Stimulated activated CD4-positive, alpha-beta T cell treated with anti-CD3 and anti-CD28 coated beads, Interleukin-4, amount 100 ng/mL, for 24 hours (primary cell): ENCODE results near the gene TMEM208.

ENCODE experiments used
- DNase-seq: peaks from one replicate; pipeline ENCODE4 v3.0.0-alpha.2; 2020

The TMEM208 gene

GRCh38 chr16:67254801-67255552 lies 28.0 kb downstream of the TMEM208 start:
- no peak for DNase-seq

GRCh38 chr16:67255553-67256221 lies 28.8 kb downstream of the TMEM208 start:
- no peak for DNase-seq

GRCh38 chr16:67256701-67257230 lies 29.8 kb downstream of the TMEM208 start:
- DNase-seq: no peak

- DNase-seq: no peak
Measured at GRCh38 chr16:67257486-67258160, 30.7 kb downstream of the TMEM208 start.

GRCh38 chr16:67258161-67258835 lies 31.4 kb downstream of the TMEM208 start:
- no peak for DNase-seq

- DNase-seq: no peak
Measured at GRCh38 chr16:67259705-67260104, 32.8 kb downstream of the TMEM208 start.

- peak; percentile 40 for DNase-seq
Measured at GRCh38 chr16:67260426-67261063, 33.6 kb downstream of the TMEM208 start.

GRCh38 chr16:67263201-67263600 lies 36.3 kb downstream of the TMEM208 start:
- DNase-seq: no peak

GRCh38 chr16:67264277-67264676 lies 37.3 kb downstream of the TMEM208 start:
- DNase-seq: no peak

GRCh38 chr16:67264866-67265265 lies 37.9 kb downstream of the TMEM208 start:
- no peak for DNase-seq

- no peak for DNase-seq
Measured at GRCh38 chr16:67265834-67266233, 38.9 kb downstream of the TMEM208 start.

- DNase-seq: no peak
Measured at GRCh38 chr16:67268136-67268579, 41.2 kb downstream of the TMEM208 start.

- DNase-seq: no peak
Measured at GRCh38 chr16:67269766-67270165, 42.8 kb downstream of the TMEM208 start.

- DNase-seq: no peak
Measured at GRCh38 chr16:67270931-67271338, 44.0 kb downstream of the TMEM208 start.

GRCh38 chr16:67271446-67271845 lies 44.5 kb downstream of the TMEM208 start:
- no peak for DNase-seq

GRCh38 chr16:67275321-67275720 lies 48.4 kb downstream of the TMEM208 start:
- no peak for DNase-seq

- peak; percentile 23 for DNase-seq
Measured at GRCh38 chr16:67277294-67277998, 50.5 kb downstream of the TMEM208 start.

GRCh38 chr16:67277999-67278772 lies 51.3 kb downstream of the TMEM208 start:
- no peak for DNase-seq
